ENCODE measurements around the gene PRSS21. TPM values are rescaled to one million over a fixed set of nuclear protein-coding genes. Genes with fewer than 3 reads are reported as not detected.

PRSS21 gene
- polyA plus RNA-seq, 1 donor, result 0.49 TPM

Other genes with a start within 250 kb of the PRSS21 start
- 20.0 TPM for gene KCTD5, start 134.7 kb upstream of the PRSS21 start, polyA plus RNA-seq
- gene PRSS27, start 97.0 kb upstream of the PRSS21 start, polyA plus RNA-seq, result 1.3 TPM
- 688 TPM for gene SRRM2, start 64.6 kb upstream of the PRSS21 start, polyA plus RNA-seq
- 175 TPM for gene ELOB, start 40.0 kb upstream of the PRSS21 start, polyA plus RNA-seq
- 0.13 TPM for gene PRSS33, start 29.7 kb upstream of the PRSS21 start, polyA plus RNA-seq
- gene PRSS41, start 18.8 kb upstream of the PRSS21 start, polyA plus RNA-seq, result not detected
- 4.3 TPM for gene ZG16B, start 13.1 kb downstream of the PRSS21 start, polyA plus RNA-seq
- 0.63 TPM for gene PRSS22, start 40.9 kb downstream of the PRSS21 start, polyA plus RNA-seq
- 9.4 TPM for gene FLYWCH2, start 66.0 kb downstream of the PRSS21 start, polyA plus RNA-seq
- gene FLYWCH1, start 94.7 kb downstream of the PRSS21 start, polyA plus RNA-seq, result 22.0 TPM
- 0.66 TPM for gene KREMEN2, start 147.0 kb downstream of the PRSS21 start, polyA plus RNA-seq
- gene PAQR4, start 152.1 kb downstream of the PRSS21 start, polyA plus RNA-seq, result 16.4 TPM
- gene PKMYT1, start 163.2 kb downstream of the PRSS21 start, polyA plus RNA-seq, result 11.0 TPM
- gene CLDN9, start 195.7 kb downstream of the PRSS21 start, polyA plus RNA-seq, result 5.2 TPM
- gene CLDN6, start 200.9 kb downstream of the PRSS21 start, polyA plus RNA-seq, result 26.0 TPM
- gene TNFRSF12A, start 203.1 kb downstream of the PRSS21 start, polyA plus RNA-seq, result 48.4 TPM
- 57.8 TPM for gene HCFC1R1, start 206.7 kb downstream of the PRSS21 start, polyA plus RNA-seq
- 46.7 TPM for gene THOC6, start 206.8 kb downstream of the PRSS21 start, polyA plus RNA-seq
- 14.0 TPM for gene BICDL2, start 219.7 kb downstream of the PRSS21 start, polyA plus RNA-seq
- 4.3 TPM for gene MMP25, start 229.3 kb downstream of the PRSS21 start, polyA plus RNA-seq
- 174 TPM for gene IL32, start 248.4 kb downstream of the PRSS21 start, polyA plus RNA-seq